Measurements from ENCODE around the gene GRIK4. TPM values are rescaled to one million over a fixed set of nuclear protein-coding genes. Genes with fewer than 3 reads are reported as not detected.

The GRIK4 gene
- total RNA-seq, 2 experiments from 2014 or later, result not detected

DNA sequence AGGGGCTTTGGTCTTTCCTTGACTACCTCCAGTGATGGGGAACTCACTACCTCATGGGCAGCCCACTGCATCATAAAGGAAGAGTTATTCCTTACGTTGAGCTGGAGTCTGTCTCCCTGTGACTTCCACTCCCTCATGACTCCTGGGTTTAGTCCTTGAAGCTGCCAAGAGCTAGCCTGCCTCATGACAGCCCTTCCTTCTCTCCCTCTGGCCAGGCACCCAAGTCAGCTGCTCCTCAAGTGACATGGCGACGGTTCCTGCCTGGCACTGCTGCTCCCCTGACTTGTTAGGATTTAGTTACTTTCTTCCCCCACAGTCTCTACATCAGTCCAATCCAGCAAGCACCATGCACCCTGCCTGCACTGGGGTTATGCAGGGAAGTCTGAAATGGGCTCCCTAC, 316.3 kb downstream of the GRIK4 start:
- no peak overlapping the region for H3K4me3 Mint-ChIP-seq
- intact Hi-C loops (cut with micrococcal nuclease), result no loop called here
- no peak overlapping the region for H3K27ac Mint-ChIP-seq

DNA sequence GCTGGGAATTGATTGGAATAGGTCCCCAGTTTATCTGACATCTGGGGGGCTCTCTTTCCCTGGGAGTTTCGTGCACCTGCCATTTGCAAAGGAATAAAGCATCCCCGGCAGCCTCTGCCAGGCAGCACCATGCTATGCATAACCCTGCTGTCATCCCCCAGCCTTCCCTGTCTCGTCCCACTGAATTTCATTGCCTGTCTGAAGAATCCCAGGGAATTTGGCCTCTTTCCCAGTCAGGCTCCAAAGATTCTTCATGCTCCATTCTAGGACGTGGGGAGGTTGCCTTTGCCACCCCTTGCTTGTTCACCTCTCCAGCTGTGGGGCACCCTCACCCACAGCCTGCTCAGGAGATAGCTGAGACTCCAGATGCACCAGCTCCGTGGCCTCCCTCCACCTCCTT, 317.3 kb downstream of the GRIK4 start:
- H3K27me3 Mint-ChIP-seq, result peaks cover 16% of the 10 kb centered on the region
- intact Hi-C loops (cut with micrococcal nuclease), result no loop called here
- no peaks in the 10 kb centered on the region for H3K9me3 Mint-ChIP-seq
- H3K4me3 Mint-ChIP-seq, result no peak overlapping the region
- no peak overlapping the region for H3K27ac Mint-ChIP-seq
- H3K4me1 Mint-ChIP-seq (ENCODE audit: low read depth), result no peaks in the 10 kb centered on the region
- ChIA-PET CTCF (interaction anchor here (0.8 kb wide), 1 partner anchor 26 kb away, joined by 3 read pairs; no protein-coding TSS in a partner anchor), POLR2A (no interaction called here)
- H3K36me3 Mint-ChIP-seq, result no peaks in the 10 kb centered on the region
- DNase-seq, result no peak

More for the DNA sequence above, 316.3 kb downstream of the GRIK4 start:
- Mint-ChIP-seq H3K4me1 (ENCODE audit: low read depth) (no peaks in the 10 kb centered on the region), H3K27me3 (peaks cover 14% of the 10 kb centered on the region), H3K36me3 (no peaks in the 10 kb centered on the region), H3K9me3 (no peaks in the 10 kb centered on the region)
- ChIA-PET CTCF (no interaction called here), POLR2A (no interaction called here)
- no peak for DNase-seq

- Mint-ChIP-seq H3K4me3 (no peak overlapping the region), H3K36me3 (no peaks in the 10 kb centered on the region), H3K27me3 (peaks cover 19% of the 10 kb centered on the region), H3K27ac (no peak overlapping the region), H3K9me3 (no peaks in the 10 kb centered on the region), H3K4me1 (ENCODE audit: low read depth) (no peaks in the 10 kb centered on the region)
- DNase-seq, result no peak
- CTCF ChIA-PET, result no interaction called here
- POLR2A ChIA-PET, result no interaction called here
- intact Hi-C loops (cut with micrococcal nuclease), result no loop called here
Observed at GRCh38 chr11:120830085-120830620, 318.6 kb downstream of the GRIK4 start.

DNA sequence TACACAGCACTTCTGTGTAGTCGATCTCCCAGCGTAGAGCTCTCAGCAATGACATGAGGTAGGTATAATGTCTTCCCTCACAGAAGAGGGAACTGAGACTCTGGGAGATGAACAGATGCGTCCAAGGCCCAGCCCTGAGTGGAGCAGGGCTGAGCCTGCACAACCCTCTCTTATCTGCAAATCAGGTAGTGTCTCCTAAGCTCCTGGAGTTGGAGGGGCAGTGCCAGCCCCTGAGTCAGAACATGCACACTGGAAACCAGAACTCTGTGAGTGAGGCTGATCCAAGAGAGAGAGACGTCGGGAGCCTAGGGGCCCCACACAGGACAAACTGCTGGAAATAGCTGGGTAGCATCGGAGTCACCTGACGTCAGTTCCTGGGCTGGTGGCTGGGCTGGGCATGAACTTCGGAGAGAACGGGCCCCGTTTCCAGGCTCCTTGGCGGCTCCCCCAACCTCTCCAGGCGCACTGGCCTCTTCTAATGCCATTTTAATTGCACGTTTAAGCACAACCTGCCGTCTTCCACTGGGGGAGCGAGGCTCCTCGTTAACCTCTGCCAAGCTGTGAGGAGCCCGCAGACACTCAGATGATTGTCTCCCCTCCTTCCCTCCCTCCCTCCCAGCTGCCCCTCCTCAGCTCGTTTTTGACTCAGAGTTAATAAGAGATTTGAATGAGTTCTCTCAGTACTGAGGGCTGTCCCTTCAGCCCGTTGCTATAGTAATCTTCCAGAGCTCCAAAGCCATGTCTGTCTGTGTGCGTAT, 321.1 kb downstream of the GRIK4 start:
- H3K27ac Mint-ChIP-seq, result no peak overlapping the region
- no peak for DNase-seq
- ChIA-PET POLR2A (interaction anchor here (0.7 kb wide), 1 partner anchor 130 kb away, joined by 3 read pairs; no protein-coding TSS in a partner anchor), CTCF (interaction anchor here (0.5 to 1.1 kb wide), 3 partner anchors 17 to 97 kb away, joined by 3 read pairs; no protein-coding TSS in a partner anchor)
- intact Hi-C loops (cut with micrococcal nuclease), result no loop called here
- no peak overlapping the region for H3K4me3 Mint-ChIP-seq
- H3K27me3 Mint-ChIP-seq, result peaks cover 25% of the 10 kb centered on the region
- H3K9me3 Mint-ChIP-seq, result no peaks in the 10 kb centered on the region
- no peaks in the 10 kb centered on the region for H3K36me3 Mint-ChIP-seq
- peaks cover 13% of the 10 kb centered on the region for H3K4me1 Mint-ChIP-seq (ENCODE audit: low read depth)

DNA sequence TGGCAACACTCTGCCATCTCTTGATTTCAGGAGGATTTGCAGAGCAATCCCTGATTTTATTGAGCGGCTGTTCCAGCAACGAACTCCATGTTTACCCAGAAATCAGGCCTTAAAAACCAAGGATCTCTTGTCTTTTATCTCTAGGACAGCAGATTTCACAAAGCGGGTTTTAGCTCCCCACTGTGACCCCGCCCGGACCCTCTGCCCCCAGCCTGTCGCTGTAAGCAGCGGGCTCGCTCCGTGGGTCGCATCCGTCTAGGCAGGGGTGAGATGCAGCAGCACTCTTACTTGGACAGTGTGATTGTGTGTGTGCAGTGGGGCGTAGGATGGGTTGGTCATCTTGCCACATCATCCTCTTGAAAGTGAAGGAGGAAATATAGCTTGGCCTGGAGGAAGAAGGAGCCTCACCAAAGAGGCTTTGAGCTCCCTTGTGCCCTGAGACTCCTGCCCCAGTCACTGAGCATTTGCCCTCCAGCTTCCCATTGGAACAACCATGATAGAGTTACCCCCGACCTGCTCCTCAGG, 323.2 kb downstream of the GRIK4 start:
- Mint-ChIP-seq H3K27me3 (peaks cover 25% of the 10 kb centered on the region), H3K9me3 (no peaks in the 10 kb centered on the region), H3K4me3 (no peak overlapping the region), H3K36me3 (no peaks in the 10 kb centered on the region), H3K27ac (no peak overlapping the region), H3K4me1 (ENCODE audit: low read depth) (peaks cover 13% of the 10 kb centered on the region)
- DNase-seq, result no peak
- ChIA-PET CTCF (no interaction called here), POLR2A (no interaction called here)
- intact Hi-C loops (cut with micrococcal nuclease), result loop anchor here (5.0 kb wide), 1 partner anchor 492 kb away; no protein-coding TSS in a partner anchor

GRCh38 chr11:120835601-120836228, 324.2 kb downstream of the GRIK4 start:
- peak; percentile 78 for DNase-seq
- intact Hi-C loops (cut with micrococcal nuclease), result loop anchor here (5.0 kb wide), 1 partner anchor 493 kb away; no protein-coding TSS in a partner anchor
- ChIA-PET POLR2A (interaction anchor here (0.6 kb wide), 1 partner anchor 417 kb away, joined by 4 read pairs; no protein-coding TSS in a partner anchor), CTCF (no interaction called here)
- Mint-ChIP-seq H3K4me3 (no peak overlapping the region), H3K27ac (peak overlapping the region; percentile 65), H3K4me1 (ENCODE audit: low read depth) (peaks cover 13% of the 10 kb centered on the region), H3K27me3 (peaks cover 26% of the 10 kb centered on the region), H3K36me3 (no peaks in the 10 kb centered on the region), H3K9me3 (no peaks in the 10 kb centered on the region)

- Mint-ChIP-seq H3K9me3 (no peaks in the 10 kb centered on the region), H3K27ac (no peak overlapping the region), H3K4me3 (no peak overlapping the region), H3K4me1 (ENCODE audit: low read depth) (peaks cover 13% of the 10 kb centered on the region), H3K27me3 (peaks cover 21% of the 10 kb centered on the region), H3K36me3 (no peaks in the 10 kb centered on the region)
- intact Hi-C loops (cut with micrococcal nuclease), result loop anchor here (5.0 kb wide), 1 partner anchor 495 kb away; no protein-coding TSS in a partner anchor
- no peak for DNase-seq
- ChIA-PET POLR2A (no interaction called here), CTCF (no interaction called here)
Observed at GRCh38 chr11:120837696-120838095, 326.1 kb downstream of the GRIK4 start.

GRCh38 chr11:120839201-120839600, 327.7 kb downstream of the GRIK4 start:
- Mint-ChIP-seq H3K27ac (no peak overlapping the region), H3K36me3 (no peaks in the 10 kb centered on the region), H3K4me3 (no peak overlapping the region), H3K27me3 (peaks cover 19% of the 10 kb centered on the region), H3K9me3 (no peaks in the 10 kb centered on the region), H3K4me1 (ENCODE audit: low read depth) (peaks cover 13% of the 10 kb centered on the region)
- ChIA-PET CTCF (interaction anchor here (0.6 kb wide), 1 partner anchor 651 kb away, joined by 3 read pairs; no protein-coding TSS in a partner anchor), POLR2A (no interaction called here)
- intact Hi-C loops (cut with micrococcal nuclease), result loop anchor here (5.0 kb wide), 1 partner anchor 497 kb away; no protein-coding TSS in a partner anchor
- DNase-seq, result no peak

DNA sequence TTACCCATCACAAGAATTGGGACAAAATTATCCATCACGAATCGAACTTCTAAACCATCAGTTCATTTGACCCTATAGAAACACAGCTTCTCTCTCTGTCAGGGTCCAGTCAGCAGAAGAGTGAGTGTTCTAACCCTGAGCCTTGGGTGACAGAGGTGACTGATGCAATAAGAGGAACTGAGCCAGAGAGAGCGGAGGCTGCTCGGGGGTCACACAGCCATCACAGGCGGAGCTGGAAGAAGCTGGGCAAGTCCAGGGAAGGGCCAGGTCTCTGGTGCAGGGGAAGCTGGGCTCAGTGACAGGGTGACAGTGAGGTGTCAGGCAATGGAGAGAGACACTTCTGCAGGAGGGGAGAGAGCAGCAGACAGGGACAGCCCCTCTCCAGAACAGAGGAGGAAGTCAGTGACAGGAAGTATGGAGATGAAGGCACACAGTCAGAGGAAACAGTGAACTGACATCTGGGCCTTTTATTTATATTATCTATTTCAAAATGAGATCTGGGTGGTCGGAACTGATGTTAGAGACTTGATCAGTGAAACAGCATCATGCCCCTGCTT, 328.4 kb downstream of the GRIK4 start:
- H3K9me3 Mint-ChIP-seq, result no peaks in the 10 kb centered on the region
- H3K36me3 Mint-ChIP-seq, result no peaks in the 10 kb centered on the region
- H3K27ac Mint-ChIP-seq, result no peak overlapping the region
- DNase-seq, result no peak
- peaks cover 17% of the 10 kb centered on the region for H3K27me3 Mint-ChIP-seq
- POLR2A ChIA-PET, result no interaction called here
- intact Hi-C loops (cut with micrococcal nuclease), result loop anchor here (5.0 kb wide), 1 partner anchor 498 kb away; no protein-coding TSS in a partner anchor
- H3K4me1 Mint-ChIP-seq (ENCODE audit: low read depth), result peaks cover 13% of the 10 kb centered on the region
- H3K4me3 Mint-ChIP-seq, result no peak overlapping the region
- CTCF ChIA-PET, result no interaction called here

GRCh38 chr11:120840661-120841060, 329.1 kb downstream of the GRIK4 start:
- CTCF ChIA-PET, result interaction anchor here (1.4 kb wide), 1 partner anchor 90 kb away, joined by 3 read pairs; no protein-coding TSS in a partner anchor
- POLR2A ChIA-PET, result no interaction called here
- intact Hi-C loops (cut with micrococcal nuclease), result no loop called here
- Mint-ChIP-seq H3K27me3 (peaks cover 14% of the 10 kb centered on the region), H3K4me3 (no peak overlapping the region), H3K36me3 (no peaks in the 10 kb centered on the region), H3K4me1 (ENCODE audit: low read depth) (peaks cover 9% of the 10 kb centered on the region), H3K27ac (no peak overlapping the region), H3K9me3 (no peaks in the 10 kb centered on the region)
- no peak for DNase-seq

GRCh38 chr11:120841074-120841473, 329.5 kb downstream of the GRIK4 start:
- no peak overlapping the region for H3K27ac Mint-ChIP-seq
- H3K4me1 Mint-ChIP-seq (ENCODE audit: low read depth), result peaks cover 5% of the 10 kb centered on the region
- no peak overlapping the region for H3K4me3 Mint-ChIP-seq
- ChIA-PET CTCF (interaction anchor here (1.4 kb wide), 1 partner anchor 89 kb away, joined by 3 read pairs; no protein-coding TSS in a partner anchor), POLR2A (no interaction called here)
- DNase-seq, result no peak
- H3K27me3 Mint-ChIP-seq, result peaks cover 11% of the 10 kb centered on the region
- no peaks in the 10 kb centered on the region for H3K36me3 Mint-ChIP-seq
- intact Hi-C loops (cut with micrococcal nuclease), result no loop called here
- H3K9me3 Mint-ChIP-seq, result no peaks in the 10 kb centered on the region

DNA sequence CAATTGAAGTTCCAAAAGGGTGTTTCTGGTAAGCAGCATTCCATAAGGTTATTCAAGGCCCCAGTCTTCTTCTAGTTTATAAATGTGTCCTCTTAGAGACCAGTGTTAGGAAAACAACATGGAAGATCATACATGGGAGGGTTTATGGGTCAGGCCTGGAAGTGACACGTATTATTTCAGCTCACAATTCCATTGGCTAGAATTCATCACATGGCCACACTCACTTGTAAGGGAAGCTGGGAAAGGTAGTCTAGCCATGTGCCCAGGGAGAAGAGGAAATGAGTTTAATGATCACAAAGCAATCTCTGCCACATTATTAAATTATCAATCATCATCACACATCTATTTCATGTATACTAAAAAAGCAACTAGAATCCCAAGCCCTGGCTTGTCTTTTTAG, 330.6 kb downstream of the GRIK4 start:
- no peak for DNase-seq
- intact Hi-C loops (cut with micrococcal nuclease), result no loop called here
- Mint-ChIP-seq H3K27me3 (peaks cover 6% of the 10 kb centered on the region), H3K4me1 (ENCODE audit: low read depth) (no peaks in the 10 kb centered on the region), H3K9me3 (no peaks in the 10 kb centered on the region), H3K27ac (no peak overlapping the region), H3K36me3 (no peaks in the 10 kb centered on the region), H3K4me3 (no peak overlapping the region)
- ChIA-PET POLR2A (interaction anchor here (0.7 kb wide), 1 partner anchor 318 kb away, joined by 3 read pairs; no protein-coding TSS in a partner anchor), CTCF (interaction anchor here (1.4 kb wide), 1 partner anchor 88 kb away, joined by 3 read pairs; no protein-coding TSS in a partner anchor)

Data from activated CD4-positive, alpha-beta memory T cell treated with anti-CD3 and anti-CD28 coated beads for 36 hours (primary cell).